Nephron (organoid): Measurements from ENCODE around the gene HEY2.

Source experiments
- H3K27ac Mint-ChIP-seq, 3 experiments: 2 replicates each; pipeline ENCODE4 v1.8.0; 2020; ENCODE audit warnings: mixed read lengths in 3 of 3, mild to moderate bottlenecking in 2 of 3, moderate library complexity in 1 of 3
- H3K27me3 Mint-ChIP-seq: 2 replicates; pipeline ENCODE4 v1.8.0; 2021; ENCODE audit warnings: low read depth, mild to moderate bottlenecking, moderate library complexity, mixed read lengths
- H3K36me3 Mint-ChIP-seq: 2 replicates; pipeline ENCODE4 v1.8.0; 2020; ENCODE audit warnings: low read depth, mixed read lengths
- H3K4me1 Mint-ChIP-seq: 2 replicates; pipeline ENCODE4 v1.8.0; 2020; ENCODE audit warnings: mixed read lengths
- H3K4me3 Mint-ChIP-seq, 3 experiments: 2 replicates each; pipeline ENCODE4 v1.8.0; 2020; ENCODE audit warnings: mild to moderate bottlenecking in 3 of 3, mixed read lengths in 3 of 3, moderate library complexity in 2 of 3
- H3K9me3 Mint-ChIP-seq: 2 replicates; pipeline ENCODE4 v1.8.0; 2020; ENCODE audit warnings: mixed read lengths
- CTCF ChIP-seq, 3 experiments: fragments of 200-600 bp; sonication (generic); IDR thresholded peaks; one replicate each; pipeline ENCODE4 v1.5.0; 2021; ENCODE audit warnings: antibody characterized with exemption in 3 of 3; ENCODE audit not compliant: unreplicated experiment in 3 of 3

The HEY2 gene

GRCh38 chr6:125729983-125730382 lies 19.4 kb upstream of the HEY2 start:
- Mint-ChIP-seq H3K4me1 (no peaks in the 10 kb centered on the region), H3K9me3 (no peaks in the 10 kb centered on the region), H3K36me3 (no peaks in the 10 kb centered on the region), H3K27me3 (no peaks in the 10 kb centered on the region), H3K27ac (peak overlapping the region in 1 of 3 experiments; percentile 3), H3K4me3 (no peak overlapping the region)
- TF ChIP-seq CTCF (IDR thresholded peaks at IDR 0.05; ENCODE audit: unreplicated experiment in 3 of 3): no peak

GRCh38 chr6:125732398-125732797 lies 17.0 kb upstream of the HEY2 start:
- TF ChIP-seq CTCF (IDR thresholded peaks at IDR 0.05; ENCODE audit: unreplicated experiment in 3 of 3): no peak
- Mint-ChIP-seq H3K9me3 (no peaks in the 10 kb centered on the region), H3K27ac (no peak overlapping the region), H3K4me3 (no peak overlapping the region), H3K36me3 (no peaks in the 10 kb centered on the region), H3K4me1 (no peaks in the 10 kb centered on the region), H3K27me3 (no peaks in the 10 kb centered on the region)

GRCh38 chr6:125733516-125734300 lies 15.7 kb upstream of the HEY2 start:
- Mint-ChIP-seq H3K4me1 (no peaks in the 10 kb centered on the region), H3K27ac (no peak overlapping the region), H3K36me3 (no peaks in the 10 kb centered on the region), H3K27me3 (no peaks in the 10 kb centered on the region), H3K9me3 (no peaks in the 10 kb centered on the region), H3K4me3 (no peak overlapping the region)
- TF ChIP-seq CTCF (IDR thresholded peaks at IDR 0.05; ENCODE audit: unreplicated experiment in 3 of 3): no peak

GRCh38 chr6:125738276-125738675 lies 11.2 kb upstream of the HEY2 start:
- Mint-ChIP-seq H3K27ac (no peak overlapping the region), H3K4me1 (no peaks in the 10 kb centered on the region)

GRCh38 chr6:125739364-125739763 lies 10.1 kb upstream of the HEY2 start:
- H3K4me3 Mint-ChIP-seq: no peak overlapping the region
- H3K27ac Mint-ChIP-seq: no peak overlapping the region
- H3K36me3 Mint-ChIP-seq: no peaks in the 10 kb centered on the region
- no peak for TF ChIP-seq CTCF (IDR thresholded peaks at IDR 0.05; ENCODE audit: unreplicated experiment in 3 of 3)
- H3K4me1 Mint-ChIP-seq: no peaks in the 10 kb centered on the region
- H3K9me3 Mint-ChIP-seq: no peaks in the 10 kb centered on the region
- H3K27me3 Mint-ChIP-seq: peaks cover 5% of the 10 kb centered on the region

More at GRCh38 chr6:125738276-125738675, 11.2 kb upstream of the HEY2 start:
- no peaks in the 10 kb centered on the region for H3K9me3 Mint-ChIP-seq
- H3K27me3 Mint-ChIP-seq: no peaks in the 10 kb centered on the region
- H3K36me3 Mint-ChIP-seq: no peaks in the 10 kb centered on the region
- H3K4me3 Mint-ChIP-seq: no peak overlapping the region
- no peak for TF ChIP-seq CTCF (IDR thresholded peaks at IDR 0.05; ENCODE audit: unreplicated experiment in 3 of 3)

GRCh38 chr6:125741336-125741735 lies 8.1 kb upstream of the HEY2 start:
- peaks cover 23% of the 10 kb centered on the region for H3K27me3 Mint-ChIP-seq
- no peak overlapping the region for H3K27ac Mint-ChIP-seq
- H3K36me3 Mint-ChIP-seq: no peaks in the 10 kb centered on the region
- H3K4me1 Mint-ChIP-seq: peaks cover 7% of the 10 kb centered on the region
- TF ChIP-seq CTCF (IDR thresholded peaks at IDR 0.05; ENCODE audit: unreplicated experiment in 3 of 3): no peak
- no peaks in the 10 kb centered on the region for H3K9me3 Mint-ChIP-seq
- H3K4me3 Mint-ChIP-seq: no peak overlapping the region
